HG03045 (cell line): ENCODE measurements around the gene PCDH9.

ENCODE experiments used
- ATAC-seq: cut with Tn5 transposase; IDR thresholded peaks from one replicate; pipeline ENCODE4 v1.9.1; 2021; ENCODE audit warnings: mild to moderate bottlenecking, moderate library complexity; ENCODE audit not compliant: unreplicated experiment

PCDH9 gene

GRCh38 chr13:66365101-66365500 is 865.0 kb downstream of the PCDH9 start:
- no peak for ATAC-seq

- ATAC-seq = no peak
Observed at GRCh38 chr13:66364346-66364745, 865.8 kb downstream of the PCDH9 start.

GRCh38 chr13:66362485-66362884 is 867.7 kb downstream of the PCDH9 start:
- no peak for ATAC-seq

GRCh38 chr13:66359910-66360552 is 870.1 kb downstream of the PCDH9 start:
- ATAC-seq = no peak

GRCh38 chr13:66359393-66359792 is 870.7 kb downstream of the PCDH9 start:
- ATAC-seq = no peak

- no peak for ATAC-seq
Observed at GRCh38 chr13:66358564-66358963, 871.6 kb downstream of the PCDH9 start.

- ATAC-seq = no peak
Observed at GRCh38 chr13:66357463-66357862, 872.7 kb downstream of the PCDH9 start.

- no peak for ATAC-seq
Observed at GRCh38 chr13:66354879-66355751, 875.0 kb downstream of the PCDH9 start.

- ATAC-seq = no peak
Observed at GRCh38 chr13:66353664-66354063, 876.5 kb downstream of the PCDH9 start.

- ATAC-seq = no peak
Observed at GRCh38 chr13:66349966-66350365, 880.2 kb downstream of the PCDH9 start.

GRCh38 chr13:66348745-66349690 is 881.1 kb downstream of the PCDH9 start:
- ATAC-seq = no peak

- no peak for ATAC-seq
Observed at GRCh38 chr13:66347486-66348117, 882.5 kb downstream of the PCDH9 start.

GRCh38 chr13:66345971-66346370 is 884.2 kb downstream of the PCDH9 start:
- no peak for ATAC-seq

- ATAC-seq = no peak
Observed at GRCh38 chr13:66345518-66345810, 884.7 kb downstream of the PCDH9 start.

- no peak for ATAC-seq
Observed at GRCh38 chr13:66344805-66345517, 885.2 kb downstream of the PCDH9 start.

GRCh38 chr13:66343224-66343828 is 886.8 kb downstream of the PCDH9 start:
- no peak for ATAC-seq

GRCh38 chr13:66341635-66342377 is 888.3 kb downstream of the PCDH9 start:
- ATAC-seq = no peak

- no peak for ATAC-seq
Observed at GRCh38 chr13:66339214-66339613, 890.9 kb downstream of the PCDH9 start.

GRCh38 chr13:66338542-66338941 is 891.6 kb downstream of the PCDH9 start:
- ATAC-seq = no peak
